ENCODE data around the gene C17orf75. TPM values are rescaled to one million over a fixed set of nuclear protein-coding genes. Genes with fewer than 3 reads are reported as not detected.

The C17orf75 gene
- total RNA-seq, 1 donor from 2014 or later = 19.4 TPM

Small RNAs within 50 kb of the gene (microRNA-seq; reads per million reads assigned to microRNA genes)
- gene MIR632 (ENCODE audit: unreplicated experiment) = not detected

Other genes starting within 250 kb of the C17orf75 start
- gene RHOT1, start 199.7 kb downstream of the C17orf75 start, total RNA-seq = 32.2 and 33.2 TPM in 2 replicates
- gene RHBDL3, start 76.3 kb downstream of the C17orf75 start, total RNA-seq = 0.11 TPM in 1 of 2 replicates, not detected in the other
- 144 and 153 TPM in 2 replicates for gene ZNF207, start 8.0 kb upstream of the C17orf75 start, total RNA-seq
- 81.6 and 85.0 TPM in 2 replicates for gene PSMD11, start 102.3 kb upstream of the C17orf75 start, total RNA-seq
- 1.4 and 1.8 TPM in 2 replicates for gene CDK5R1, start 144.8 kb upstream of the C17orf75 start, total RNA-seq

All from osteocyte (in vitro differentiated cells).